AG04450 (cell line): Measurements from ENCODE around the gene ZNF581. TPM values are rescaled to one million over a fixed set of nuclear protein-coding genes. Genes with fewer than 3 reads are reported as not detected.
A peak's percentile ranks its signal among the peaks of the same experiment; 100 is the strongest.

Experiments
- CTCF ChIA-PET: fragments of 300-600, 350-600 bp; formaldehyde crosslinking; extraction: SDS; loops from one replicate; lab custom pipeline; 2022; ENCODE audit warnings: antibody characterized with exemption, inconsistent platforms; lab: Charles Lee
- POLR2A ChIA-PET: fragments of 350-600 bp; formaldehyde crosslinking; extraction: SDS; loops from one replicate; lab custom pipeline; 2021; ENCODE audit warnings: antibody characterized with exemption, inconsistent platforms; lab: Yijun Ruan, JAX
- DNase-seq: peaks from one replicate; pipeline ENCODE4 v3.0.0-alpha.2; 2011; ENCODE audit warnings: low read depth, low spot score
- H3K27ac ChIP-seq: one replicate; pipeline ENCODE4 v1.5.1; 2012; ENCODE audit warnings: low read depth, low read length, control low read depth
- H3K27me3 ChIP-seq: one replicate; pipeline ENCODE4 v1.6.0; 2012; ENCODE audit warnings: low read length; ENCODE audit not compliant: control insufficient read depth, insufficient read depth
- H3K4me3 ChIP-seq: 2 replicates; pipeline ENCODE4 v1.5.1; 2011; ENCODE audit warnings: mild to moderate bottlenecking, low read depth, low read length, control low read depth
- H3K9me3 ChIP-seq: 2 replicates; pipeline ENCODE4 v1.5.1; 2012; ENCODE audit warnings: low read length; ENCODE audit not compliant: control insufficient read depth, insufficient read depth
- CTCF ChIP-seq: IDR thresholded peaks from 2 replicates; pipeline ENCODE4 v1.5.1; 2011; ENCODE audit warnings: low read depth, low read length, control low read depth, inconsistent platforms
- polyA plus RNA-seq: library from polyadenylated mRNA; depleted of rRNA; stranded (reverse); fragments of >200 nt; gene quantifications from 2 replicates; pipeline ENCODE4 v1.2.3, GENCODE V29; 2011

The ZNF581 gene
- polyA plus RNA-seq, 1 experiment, result 19.1 TPM

DNA sequence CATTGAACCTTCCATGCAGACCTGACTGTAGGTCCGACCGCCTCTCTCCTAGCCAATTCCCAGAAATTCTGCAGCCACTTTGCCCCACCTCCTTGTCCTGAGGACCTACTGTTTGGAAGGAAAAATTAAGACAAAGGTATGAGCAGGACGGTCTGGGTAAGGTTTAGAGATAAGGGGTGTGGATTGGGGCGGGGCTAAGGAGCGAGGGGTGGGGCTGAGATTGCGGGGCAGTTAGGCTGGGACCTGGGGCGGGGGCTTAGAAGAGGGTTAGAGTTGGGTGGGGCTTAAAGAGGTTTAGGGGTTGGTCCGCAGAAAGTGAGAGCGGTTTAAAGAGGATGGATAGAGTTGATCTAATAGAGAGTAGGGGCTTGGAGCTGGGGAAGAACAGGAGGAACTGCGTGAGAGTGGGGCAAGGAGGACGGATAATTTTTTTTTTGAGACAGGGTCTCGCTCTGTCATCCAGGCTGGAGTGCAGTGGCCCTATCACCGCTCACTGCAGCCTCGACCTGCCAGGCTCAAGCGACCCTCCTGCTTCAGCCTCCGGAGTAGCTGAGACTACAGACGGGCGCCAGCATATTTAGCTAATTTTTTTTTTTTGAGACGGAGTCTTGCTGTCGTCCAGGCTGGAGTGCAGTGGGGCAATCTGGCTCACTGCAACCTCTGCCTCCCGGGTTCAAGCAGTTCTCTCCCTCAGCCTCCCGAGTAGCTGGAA lies 39.7 kb upstream of the ZNF581 start:
- H3K9me3 ChIP-seq, result peaks cover 13% of the 10 kb centered on the region; the same call in 1 of the 2 replicates
- H3K27me3 ChIP-seq, result no peaks in the 10 kb centered on the region
- H3K27ac ChIP-seq, result peak overlapping the region; percentile 88
- no peak overlapping the region for H3K4me3 ChIP-seq
- ChIA-PET POLR2A (interaction anchor here (0.6 to 1.2 kb wide), 2 partner anchors 27 to 31 kb away, joined by 5 to 10 read pairs; no protein-coding TSS in a partner anchor), CTCF (interaction anchor here (3.8 kb wide), 1 partner anchor 136 kb away, joined by 17 read pairs; no protein-coding TSS in a partner anchor)
- no peak for TF ChIP-seq CTCF
- DNase-seq, result no peak

GRCh38 chr19:55605207-55605636 lies 38.2 kb upstream of the ZNF581 start:
- Histone ChIP-seq H3K9me3 (peaks cover 18% of the 10 kb centered on the region), H3K4me3 (peak overlapping the region; percentile 73), H3K27me3 (no peaks in the 10 kb centered on the region), H3K27ac (peak overlapping the region; percentile 88)
- CTCF ChIA-PET, result interaction anchor here (0.7 to 3.8 kb wide), 12 partner anchors 15 to 187 kb away, joined by 3 to 29 read pairs (median 8); no protein-coding TSS in a partner anchor
- POLR2A ChIA-PET, result interaction anchor here (0.6 to 1.2 kb wide), 7 partner anchors 21 to 120 kb away, joined by 3 to 5 read pairs (median 4); partner anchors contain the start of gene NAT14
- DNase-seq, result peak; percentile 94
- no peak for TF ChIP-seq CTCF

- H3K27me3 ChIP-seq, result no peaks in the 10 kb centered on the region
- ChIA-PET CTCF (interaction anchor here (0.5 to 3.8 kb wide), 25 partner anchors 10 to 465 kb away, joined by 3 to 29 read pairs (median 5); partner anchors contain the start of gene ZNF784), POLR2A (interaction anchor here (0.9 to 1.2 kb wide), 4 partner anchors 19 to 144 kb away, joined by 3 to 4 read pairs (median 4); partner anchors contain the start of genes ISOC2 and ZNF784)
- H3K4me3 ChIP-seq, result peak within 1 kb of the TSS; percentile 73
- peaks cover 18% of the 10 kb centered on the region for H3K9me3 ChIP-seq
- peak; percentile 92 for TF ChIP-seq CTCF
- H3K27ac ChIP-seq, result peak within 1 kb of the TSS; percentile 89
- DNase-seq, result peak; percentile 67
Measured at GRCh38 chr19:55605637-55606470, 37.6 kb upstream of the ZNF581 start, which contains the start of gene ZNF865. Gene ZNF865 (plus strand): TSS chr19:55605647. CDS start chr19:55613619, 7,972 bp downstream.

DNA sequence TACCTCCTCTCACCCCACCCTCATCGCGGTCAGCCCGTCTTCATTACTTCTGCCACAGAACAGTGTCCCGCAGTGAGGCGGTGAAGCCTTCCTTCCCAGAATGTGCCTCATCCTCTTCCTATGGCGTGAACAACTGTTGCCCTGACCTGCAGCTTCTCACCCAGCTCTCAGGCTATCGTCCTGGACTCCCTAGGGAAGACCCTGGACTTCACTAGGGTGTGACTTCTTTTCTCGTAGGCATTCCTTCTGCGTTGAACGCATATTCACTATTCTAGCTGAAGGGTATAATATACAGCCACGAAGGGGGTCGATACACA lies 37.0 kb upstream of the ZNF581 start:
- Histone ChIP-seq H3K27me3 (no peaks in the 10 kb centered on the region), H3K4me3 (peak overlapping the region; percentile 73), H3K9me3 (peaks cover 18% of the 10 kb centered on the region), H3K27ac (no peak overlapping the region)
- DNase-seq, result no peak
- ChIA-PET POLR2A (interaction anchor here (1.0 to 1.2 kb wide), 3 partner anchors 18 to 145 kb away, joined by 3 to 4 read pairs (median 4); partner anchors contain the start of genes ISOC2 and ZNF784), CTCF (interaction anchor here (0.5 to 3.8 kb wide), 25 partner anchors 9 to 466 kb away, joined by 3 to 29 read pairs (median 5); partner anchors contain the start of gene ZNF784)
- TF ChIP-seq CTCF, result no peak
